Activated CD4-positive, alpha-beta T cell treated with anti-CD3 and anti-CD28 coated beads, Interleukin-2, amount 50 U/mL, for 48 hours (primary cell): ENCODE data around the gene CD52.
"Not testable (repeated sequence)": the region's sequence is repeated elsewhere in the genome, so short reads cannot be mapped to it uniquely, and the experiment has no call there.

Source experiments
- DNase-seq, 2 experiments: peaks; one replicate each; pipeline ENCODE4 v3.0.0-alpha.2; 2020

Gene CD52

DNA sequence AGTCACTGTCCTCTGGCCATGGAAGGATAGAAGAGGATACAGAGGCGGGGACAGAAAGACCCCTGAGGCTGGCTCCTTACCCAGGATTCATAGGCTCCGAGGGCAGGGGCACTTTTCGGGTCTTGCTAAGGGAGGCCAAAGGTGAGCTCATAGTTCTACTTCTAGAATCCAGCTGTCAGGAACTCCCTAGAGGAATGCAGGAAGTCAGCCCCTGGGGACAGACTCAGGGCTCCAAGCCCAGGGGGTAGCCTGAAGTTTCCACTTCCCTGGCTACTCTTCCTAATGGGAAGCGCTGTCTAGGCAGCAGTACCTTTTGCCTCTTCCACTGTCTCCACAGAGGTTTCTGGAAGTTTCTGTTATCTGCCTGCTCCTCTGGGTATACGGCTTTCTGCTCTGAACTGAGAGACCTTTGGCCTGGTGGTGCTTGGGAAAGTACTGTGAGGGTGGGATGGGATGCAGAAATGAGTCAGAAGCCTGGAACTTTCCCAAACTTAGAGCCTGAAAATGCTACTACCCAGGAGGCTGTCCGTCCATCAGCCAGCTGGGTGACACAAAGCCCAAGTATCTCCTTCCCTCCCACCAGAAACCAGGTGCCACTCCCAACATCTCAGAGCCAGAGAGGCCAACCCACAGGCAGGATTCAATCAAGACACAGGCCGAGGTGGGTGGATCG is 14.9 kb upstream of the CD52 start:
- no peak for DNase-seq

DNA sequence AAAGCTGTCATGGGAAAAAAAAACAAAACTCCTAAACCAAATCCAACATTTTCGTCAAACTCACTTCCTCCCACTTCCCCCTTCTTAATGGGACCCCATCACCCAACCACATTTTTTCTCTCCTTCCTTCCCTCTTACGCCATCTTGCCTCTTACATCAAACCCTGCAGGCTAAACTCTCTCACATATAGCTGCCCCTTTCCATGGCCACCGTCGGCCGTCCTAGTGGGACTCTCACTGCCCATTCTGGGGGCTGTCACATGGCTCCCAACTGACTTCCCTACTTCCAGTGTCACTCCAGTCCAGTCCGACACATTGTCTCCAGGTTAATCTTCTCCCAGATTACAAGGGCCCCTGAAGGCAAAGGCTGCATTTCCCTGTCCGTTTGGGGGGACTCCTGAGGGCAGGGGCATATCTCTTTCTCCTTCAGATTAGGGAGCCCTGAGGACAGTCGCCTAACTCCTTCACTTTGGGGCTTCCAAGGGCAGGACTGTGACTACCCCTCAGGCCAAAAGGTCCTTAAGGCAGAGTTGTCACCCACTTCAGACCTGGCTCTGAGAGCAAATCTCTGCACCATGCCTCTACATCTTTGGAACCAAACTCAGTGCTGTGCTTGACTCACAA is 12.0 kb upstream of the CD52 start:
- DNase-seq, result no peak

DNA sequence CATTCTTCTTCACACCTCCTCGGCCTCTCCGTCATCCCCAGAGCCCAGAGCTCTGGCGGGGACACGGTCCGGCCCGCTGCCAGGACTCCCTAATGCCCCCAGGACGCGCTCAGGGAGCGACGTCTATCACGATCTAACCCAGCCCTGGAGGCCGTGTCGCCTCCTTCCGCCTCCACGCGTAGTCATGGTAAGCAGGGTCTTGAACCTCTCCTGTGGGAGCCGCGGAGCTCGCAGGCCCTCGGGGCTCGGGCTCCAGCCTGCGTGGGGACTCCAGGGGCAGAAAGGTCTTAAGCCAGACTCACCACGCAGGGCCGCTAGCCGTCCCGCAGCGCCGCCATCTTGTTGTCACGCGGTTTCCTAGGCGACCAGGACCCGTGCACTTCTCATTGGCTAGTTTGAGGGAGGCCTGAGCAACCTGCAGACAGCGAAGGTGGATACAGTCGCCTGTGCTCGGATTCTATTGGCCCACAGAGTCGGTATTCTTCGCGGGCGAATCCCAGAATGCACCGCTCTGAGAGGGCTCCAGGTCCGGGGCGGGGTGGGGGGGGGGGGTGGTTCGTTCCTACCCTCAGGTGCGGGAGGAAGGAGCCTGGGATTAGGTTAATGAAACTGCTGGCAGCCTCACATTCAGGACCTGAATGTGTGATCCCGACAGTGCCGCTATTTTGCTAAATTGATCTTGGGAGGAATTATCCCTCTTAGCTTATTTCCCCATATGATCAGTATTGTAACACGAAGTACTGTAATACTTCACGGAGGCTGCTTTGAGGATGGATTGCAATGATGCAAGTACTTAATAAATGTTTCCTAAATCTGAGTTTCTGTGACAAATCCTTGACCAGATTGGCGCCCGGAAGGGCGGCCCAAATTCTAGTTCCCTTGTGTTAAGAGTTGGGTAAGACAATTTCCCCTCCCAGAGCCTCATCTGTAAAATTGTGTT is 11.2 kb upstream of the CD52 start, which contains the start of gene UBXN11:
Gene UBXN11, minus strand, starts transcription at position 347 of the 940 bp plus-strand sequence. CDS start 3,753 bp downstream, outside the sequence.
- peak; percentile 92 to 94 for DNase-seq

DNA sequence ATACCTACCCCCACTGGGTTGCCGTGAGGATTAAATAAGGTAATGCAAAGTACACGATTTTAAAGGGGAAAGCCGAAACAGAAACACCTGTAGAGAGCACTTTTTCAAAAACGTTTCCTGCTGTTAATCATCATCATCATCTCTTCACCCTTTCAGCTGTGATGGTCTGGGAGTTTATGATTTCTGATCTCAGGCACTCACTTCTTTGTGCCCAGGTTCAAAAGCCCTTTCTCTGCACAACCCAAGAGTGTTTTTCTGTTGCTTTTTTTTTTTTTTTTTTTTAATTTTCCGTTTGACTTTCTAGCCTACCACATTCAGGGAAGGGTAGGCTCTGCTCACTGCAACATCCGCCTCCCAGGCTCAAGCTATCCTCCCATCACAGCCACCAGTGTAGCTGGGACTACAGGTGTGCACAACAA is 10.4 kb upstream of the CD52 start:
- peak; percentile 20 to 41 for DNase-seq

DNA sequence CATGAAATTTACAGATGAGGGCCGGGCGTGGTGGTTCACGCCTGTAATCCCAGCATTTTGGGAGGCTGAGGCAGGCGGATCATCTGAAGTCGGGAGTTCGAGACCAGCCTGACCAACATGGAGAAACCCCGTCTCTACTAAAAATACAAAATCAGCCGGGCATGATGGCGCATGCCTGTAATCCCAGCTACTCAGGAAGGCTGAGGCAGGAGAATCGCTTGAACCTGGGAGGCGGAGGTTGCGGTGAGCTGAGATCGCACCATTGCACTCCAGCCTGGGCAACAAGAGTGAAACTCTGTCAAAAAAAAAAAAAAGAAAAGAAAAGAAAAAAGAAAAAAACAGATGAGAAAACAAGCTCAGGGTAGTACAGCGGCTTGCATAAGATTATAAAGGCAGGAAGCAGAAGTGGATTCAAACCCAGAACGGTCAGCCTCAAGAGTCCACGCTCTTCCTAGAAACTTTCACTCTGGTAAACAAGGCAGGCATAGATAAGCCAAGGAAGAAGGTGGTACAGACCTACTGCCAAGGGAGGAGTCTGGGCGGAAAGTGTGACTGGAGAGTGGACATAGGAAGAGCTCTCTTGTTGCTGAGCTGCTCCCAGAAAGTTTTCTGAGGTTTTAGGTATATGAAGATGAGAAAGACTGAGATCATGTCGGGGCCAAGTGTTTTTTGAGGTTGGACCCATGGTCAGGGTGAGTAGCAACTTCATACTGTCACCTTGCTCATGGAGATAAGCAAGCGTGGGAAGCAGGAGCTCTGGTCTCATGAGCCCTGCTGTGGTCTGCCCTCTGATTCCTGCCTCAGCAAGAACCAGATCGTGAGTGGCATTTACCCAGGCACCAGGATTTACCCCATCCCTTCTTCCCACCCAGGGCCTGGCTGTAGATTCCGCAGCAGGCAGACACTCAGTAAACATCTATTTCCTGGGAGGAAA is 9.5 kb upstream of the CD52 start:
- peak; percentile 48 to 54 for DNase-seq

DNA sequence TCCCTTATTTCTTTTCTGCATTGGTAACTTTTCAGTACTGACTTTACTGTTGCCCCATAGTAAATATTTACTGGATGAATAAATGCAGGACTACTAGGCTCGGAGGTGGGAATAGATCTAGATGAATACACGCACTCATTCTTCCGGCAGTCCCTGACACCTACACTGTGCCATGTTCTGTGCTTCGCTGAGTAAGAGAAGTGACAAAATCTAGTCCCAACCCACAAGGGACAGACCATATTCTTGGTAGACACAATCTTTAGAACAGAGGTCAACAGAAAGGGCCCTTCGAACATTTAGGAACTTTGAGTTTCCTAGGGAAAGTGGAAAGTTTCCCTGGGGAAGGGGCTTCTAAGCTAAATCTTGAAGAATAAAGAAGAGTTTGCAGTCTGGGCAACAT is 3.3 kb upstream of the CD52 start:
- DNase-seq, result no peak

DNA sequence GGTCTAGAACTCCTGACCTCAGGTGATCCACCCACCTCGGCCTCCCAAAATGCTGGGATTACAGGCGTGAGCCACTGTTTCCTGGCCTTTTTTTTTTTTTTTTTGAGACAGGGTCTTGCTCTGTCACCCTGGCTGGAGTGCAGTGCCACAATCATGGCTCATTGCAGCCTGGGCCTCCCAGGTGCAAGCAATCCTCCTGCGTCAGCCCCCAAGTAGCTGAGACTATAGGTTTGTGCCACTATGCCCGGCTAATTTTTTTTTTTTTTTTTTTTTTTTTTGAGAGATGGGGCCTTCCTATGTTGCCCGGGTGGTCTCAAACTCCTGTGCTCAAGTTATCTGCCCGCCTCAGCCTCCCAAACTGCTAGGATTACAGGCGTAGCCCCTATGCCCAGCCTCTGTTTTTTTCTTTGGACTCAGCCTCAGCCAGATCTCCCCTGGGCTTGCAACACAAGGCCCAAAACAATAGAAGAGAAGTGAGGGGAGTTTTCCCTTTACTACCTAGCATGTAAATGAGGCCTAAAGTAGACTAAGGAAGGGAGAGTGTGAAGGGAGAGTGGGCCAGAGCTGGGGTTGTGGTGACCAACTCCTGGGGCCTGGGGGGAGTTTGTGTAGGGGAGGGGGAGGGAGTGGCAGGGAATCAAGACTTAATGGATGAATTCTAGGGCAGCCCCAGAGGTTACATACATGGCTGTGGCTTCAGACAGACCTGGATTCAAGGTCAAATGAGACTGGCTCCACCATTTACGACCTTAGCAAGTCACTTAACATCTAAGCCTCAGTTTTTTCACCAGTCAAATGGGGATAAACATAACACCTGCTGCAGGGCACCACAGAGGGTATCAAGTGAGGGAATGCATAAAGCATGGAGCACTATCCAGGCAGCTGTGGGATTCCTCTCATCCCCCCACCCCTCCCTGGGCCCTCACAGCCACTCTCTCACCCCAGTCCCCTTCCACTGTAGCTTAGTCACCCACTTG is 1.6 kb upstream of the CD52 start:
- DNase-seq, result no peak

DNA sequence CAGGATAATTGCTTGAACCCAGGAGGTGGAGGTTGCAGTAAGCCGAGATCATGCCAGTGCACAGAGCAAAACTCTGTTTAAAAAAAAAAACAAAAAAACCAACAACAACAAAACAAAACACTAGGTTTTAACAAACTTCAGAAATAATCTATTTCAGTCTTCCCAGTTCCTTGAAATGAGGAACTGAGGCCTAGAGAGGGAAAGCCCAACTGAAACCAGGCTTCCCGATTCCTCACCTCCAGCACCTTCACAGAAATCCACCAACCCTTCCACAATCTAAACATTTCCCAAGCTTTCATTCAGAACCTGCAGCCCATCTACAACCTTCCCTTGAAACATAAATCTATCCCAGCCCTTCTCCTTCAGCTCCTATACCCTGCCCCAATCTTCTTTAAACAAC is 612 bp upstream of the CD52 start:
- no peak for DNase-seq

DNA sequence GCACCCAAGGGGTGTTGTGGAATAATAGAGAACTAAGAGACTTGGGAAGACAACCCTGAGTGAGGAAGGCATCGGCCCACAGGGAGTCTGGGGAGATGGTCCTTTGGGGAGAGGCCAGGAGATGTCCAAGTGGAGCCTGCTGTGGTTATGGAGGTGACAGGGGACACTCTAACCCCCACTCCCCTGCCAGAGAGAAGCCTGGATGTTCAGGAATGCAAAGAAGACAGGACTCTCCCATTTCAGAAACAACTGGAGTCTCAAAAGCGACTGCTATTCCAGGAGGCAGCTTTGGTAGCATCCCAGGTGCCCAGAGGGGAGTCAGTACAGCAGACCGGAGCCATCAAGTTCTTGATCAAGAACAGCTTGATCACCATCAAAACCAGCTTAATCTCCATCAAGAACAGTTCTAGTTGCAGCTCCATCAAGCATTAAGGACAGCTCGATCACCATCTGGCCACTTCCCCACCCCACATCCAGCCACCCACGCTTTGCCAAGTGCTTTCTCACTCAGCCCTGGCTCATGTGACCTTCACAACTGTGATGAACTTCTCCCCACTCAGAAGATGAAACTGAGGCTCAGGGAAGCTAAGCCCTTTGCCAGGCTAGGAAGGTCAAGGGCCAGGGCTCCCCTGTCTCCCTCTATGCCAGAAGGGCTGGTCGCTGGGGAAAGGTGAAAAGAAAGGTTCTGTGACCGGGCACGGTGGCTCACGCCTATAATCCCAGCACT is 743 bp downstream of the CD52 start:
- peak; percentile 65 to 76 for DNase-seq

DNA sequence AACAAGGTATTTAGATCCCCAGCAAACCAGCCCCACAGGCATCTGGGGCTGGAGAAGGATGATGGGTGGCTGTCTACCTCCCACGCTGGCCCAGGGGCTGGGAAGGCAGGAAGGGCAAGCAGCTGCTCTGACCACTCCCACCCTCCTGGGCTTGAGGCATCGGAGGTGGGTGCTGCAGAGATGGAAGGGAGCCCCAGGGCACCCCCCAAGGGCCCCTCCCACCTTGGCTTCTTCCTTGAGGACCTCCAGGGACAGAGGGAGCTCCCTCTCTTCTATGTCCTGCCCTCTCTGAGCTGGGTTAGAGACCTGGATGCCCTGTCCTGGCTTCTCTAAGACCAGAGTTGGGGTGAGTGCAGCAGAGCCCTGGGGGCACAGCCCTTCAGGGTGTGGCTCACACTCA is 3.1 kb downstream of the CD52 start:
- DNase-seq, result peak in 1 of 2 experiments; percentile 16

DNA sequence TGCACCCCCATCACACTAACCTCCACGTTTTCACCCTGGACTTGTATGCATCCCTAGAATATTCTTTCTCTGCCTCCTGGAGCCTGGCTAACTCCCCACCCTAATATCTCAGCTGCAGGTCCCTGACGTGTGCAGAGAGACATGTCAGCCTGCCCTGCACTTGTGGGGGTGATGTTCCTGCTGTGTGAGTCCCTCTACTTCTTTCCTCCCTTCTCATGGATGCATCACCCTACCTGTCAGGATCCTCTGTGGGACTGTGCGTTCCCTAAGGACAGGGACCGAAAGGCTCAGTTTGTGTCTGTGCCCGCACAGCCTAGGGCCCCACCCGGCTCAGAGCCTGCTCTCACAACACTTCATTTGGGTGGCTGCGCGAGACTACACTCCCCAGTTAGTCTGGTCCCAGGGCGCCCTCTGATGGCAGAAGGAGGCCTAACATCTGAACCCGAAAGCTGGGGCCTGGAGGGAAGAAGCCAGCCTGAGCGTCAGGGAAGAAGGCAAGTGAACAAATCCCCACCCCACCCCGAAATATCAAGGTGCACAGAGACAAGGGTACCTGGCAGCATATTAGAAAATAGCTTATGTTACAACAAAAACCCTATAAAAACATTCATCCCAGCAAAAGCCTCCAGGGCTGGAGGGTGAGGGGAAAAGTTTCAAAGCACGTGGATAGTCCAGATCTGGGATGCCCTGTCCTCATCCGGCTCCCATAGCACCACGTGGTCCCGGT is 3.7 kb downstream of the CD52 start:
- peak; percentile 99 for DNase-seq

DNA sequence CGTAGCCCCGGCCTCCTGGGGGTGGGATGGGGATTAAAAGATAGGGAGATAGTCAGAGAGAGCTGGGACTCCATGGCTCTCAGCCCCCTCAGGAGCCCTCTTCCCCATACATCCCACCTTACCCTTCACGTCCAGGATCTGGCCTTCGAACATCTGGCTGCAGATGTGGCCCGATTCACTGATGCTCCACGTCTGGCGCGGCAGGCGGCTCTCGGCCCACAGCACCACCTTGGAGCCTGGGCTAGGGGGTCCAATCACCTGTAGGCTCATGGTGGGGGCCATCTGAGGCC is 4.2 kb downstream of the CD52 start:
- no peak for DNase-seq

DNA sequence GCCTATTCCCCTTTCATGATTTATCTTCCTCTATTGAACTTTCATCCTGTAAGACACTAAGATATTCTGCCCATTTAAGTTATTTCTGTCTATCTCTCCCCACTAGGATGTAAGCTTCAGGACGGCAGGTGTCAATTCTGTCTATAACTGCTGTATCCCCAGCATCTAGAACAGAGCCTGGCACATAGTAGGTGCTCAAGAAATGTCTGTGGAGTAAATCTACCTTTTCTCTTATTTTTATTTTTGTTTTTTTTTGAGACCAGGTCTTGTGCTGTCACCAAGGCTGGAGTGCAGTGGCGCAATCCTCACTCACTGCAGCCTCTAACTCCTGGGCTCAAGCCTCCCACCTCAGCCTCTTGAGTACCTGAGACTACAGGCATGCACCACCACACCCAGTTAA is 5.6 kb downstream of the CD52 start:
- no peak for DNase-seq

DNA sequence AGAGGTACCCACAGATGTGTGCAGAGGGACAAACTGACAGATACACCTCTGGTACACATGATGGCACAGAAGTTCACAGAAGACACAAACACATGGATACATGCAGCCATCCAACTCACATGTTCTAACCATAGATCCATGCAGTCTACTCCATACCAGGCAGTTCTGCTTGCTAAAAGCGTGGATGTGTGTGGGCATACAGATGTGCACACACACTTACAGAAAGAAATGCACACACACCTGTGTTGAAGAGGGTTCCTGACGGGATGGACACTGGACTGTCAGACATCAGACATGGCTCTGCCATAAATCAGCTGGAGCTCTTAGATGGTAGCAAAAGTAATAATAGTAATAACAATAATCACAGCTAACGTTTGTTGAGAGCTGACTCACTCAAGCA is 6.8 kb downstream of the CD52 start:
- DNase-seq, result no peak

DNA sequence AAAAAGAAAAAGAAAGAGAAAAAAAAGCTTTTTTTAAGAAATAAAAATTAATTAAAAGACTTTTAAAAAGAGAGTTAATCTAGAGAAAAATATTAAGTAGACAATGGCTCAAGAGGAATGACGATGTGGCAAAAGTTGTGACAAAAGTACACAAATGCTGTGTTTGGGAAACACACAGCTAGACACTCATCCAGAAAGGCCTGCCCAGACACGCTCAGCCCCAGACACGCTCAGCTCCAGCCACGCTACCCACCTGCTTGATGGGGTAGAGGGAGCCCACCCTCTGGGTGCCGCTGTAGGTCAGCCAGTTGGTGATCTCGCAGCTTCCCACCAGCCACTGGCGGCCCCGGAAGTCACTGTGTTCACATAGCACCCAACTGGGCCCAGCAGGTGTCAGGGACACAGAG is 10.2 kb downstream of the CD52 start:
- no peak for DNase-seq

DNA sequence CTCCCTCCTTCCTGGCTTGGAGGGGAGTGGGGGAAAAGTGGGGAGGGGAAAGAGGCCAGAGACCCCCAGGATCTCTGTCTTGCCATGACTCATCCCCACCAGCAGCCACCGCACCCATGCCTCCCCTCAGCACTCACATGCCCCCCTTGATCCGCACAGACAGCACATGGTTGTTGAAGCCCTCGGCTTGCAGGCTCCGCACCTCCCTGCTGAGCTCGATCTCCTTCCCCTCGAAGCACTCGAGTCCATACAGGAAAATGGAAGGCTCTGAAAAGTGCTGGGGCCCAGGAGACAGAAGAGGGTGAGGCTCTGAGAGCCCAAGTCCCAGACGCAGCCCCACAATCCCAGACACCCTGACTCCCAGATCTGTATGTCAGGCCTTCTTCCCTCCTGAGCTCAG is 10.8 kb downstream of the CD52 start:
- DNase-seq, result no peak

DNA sequence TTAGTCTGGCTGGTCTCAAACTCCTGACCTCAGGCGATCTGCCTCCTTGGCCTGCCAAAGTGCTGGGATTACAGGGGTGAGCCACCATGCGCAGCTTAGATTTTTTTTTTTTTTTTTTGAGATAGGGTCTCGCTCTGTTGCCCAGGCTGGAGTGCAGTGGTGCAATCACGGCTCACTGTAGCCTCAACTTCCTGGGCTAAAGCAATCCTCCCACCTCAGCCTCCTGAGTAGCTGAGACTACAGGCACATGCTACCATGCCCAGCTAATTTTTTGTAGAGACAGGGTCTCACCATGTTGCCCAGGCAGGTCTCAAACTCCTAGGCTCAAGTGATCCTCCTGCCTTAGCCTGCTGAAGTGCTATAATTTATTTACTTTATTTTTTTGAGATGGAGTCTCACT is 11.6 kb downstream of the CD52 start:
- DNase-seq, result not testable (repeated sequence)

DNA sequence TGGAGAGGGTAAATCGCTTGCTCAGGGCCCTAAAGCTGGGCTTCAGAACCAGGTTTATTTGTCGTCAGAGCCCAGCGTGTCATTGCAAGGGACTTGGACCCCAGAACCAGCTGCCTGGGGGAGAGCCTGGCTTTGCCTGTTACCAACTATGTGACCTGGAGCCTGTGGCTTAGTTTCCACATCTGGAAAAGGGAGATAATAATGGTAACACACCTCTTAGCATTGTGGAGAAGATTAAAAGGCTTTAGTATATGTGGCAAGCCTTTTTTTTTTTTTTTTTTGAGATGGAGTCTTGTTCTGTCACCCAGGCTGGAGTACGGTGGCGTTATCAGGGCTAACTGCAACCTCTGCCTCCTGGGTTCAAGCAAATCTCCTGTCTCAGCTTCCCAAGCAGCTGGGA is 12.5 kb downstream of the CD52 start:
- DNase-seq, result no peak

DNA sequence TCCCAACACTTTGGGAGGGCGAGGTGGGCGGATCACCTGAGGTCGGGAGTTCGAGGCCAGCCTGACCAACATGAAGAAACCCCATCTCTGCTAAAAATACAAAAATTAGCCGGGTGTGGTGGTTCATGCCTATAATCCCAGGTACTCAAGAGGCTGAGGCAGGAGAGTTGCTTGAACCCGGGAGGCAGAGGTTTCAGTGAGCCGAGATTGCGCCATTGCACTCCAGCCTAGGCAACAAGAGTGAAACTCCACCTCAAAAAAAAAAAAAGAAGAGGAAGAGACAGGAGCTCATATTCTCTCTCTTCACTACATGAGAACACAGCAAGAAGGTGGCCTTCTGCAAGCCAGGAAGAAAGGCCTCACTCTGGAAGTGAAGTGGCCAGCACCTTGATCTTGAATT is 15.6 kb downstream of the CD52 start:
- DNase-seq, result not testable (repeated sequence)
